GM12865 (cell line): ENCODE results near the gene GAPVD1.

Source experiments
- DNase-seq: peaks from one replicate; pipeline ENCODE4 v3.0.0; 2010; ENCODE audit warnings: low read depth
- H3K4me3 ChIP-seq: 2 replicates; pipeline ENCODE4 v1.5.1; 2011; ENCODE audit warnings: mild to moderate bottlenecking, low read depth, low read length, control low read depth
- TF ChIP-seq, protein P1 (sequence below): IDR thresholded peaks from 2 replicates; pipeline ENCODE4 v1.5.1; 2011; ENCODE audit warnings: low read length, control low read depth, low read depth, inconsistent platforms; ENCODE audit not compliant: insufficient read depth; ENCODE audit errors: missing control alignments

GAPVD1 gene

DNA sequence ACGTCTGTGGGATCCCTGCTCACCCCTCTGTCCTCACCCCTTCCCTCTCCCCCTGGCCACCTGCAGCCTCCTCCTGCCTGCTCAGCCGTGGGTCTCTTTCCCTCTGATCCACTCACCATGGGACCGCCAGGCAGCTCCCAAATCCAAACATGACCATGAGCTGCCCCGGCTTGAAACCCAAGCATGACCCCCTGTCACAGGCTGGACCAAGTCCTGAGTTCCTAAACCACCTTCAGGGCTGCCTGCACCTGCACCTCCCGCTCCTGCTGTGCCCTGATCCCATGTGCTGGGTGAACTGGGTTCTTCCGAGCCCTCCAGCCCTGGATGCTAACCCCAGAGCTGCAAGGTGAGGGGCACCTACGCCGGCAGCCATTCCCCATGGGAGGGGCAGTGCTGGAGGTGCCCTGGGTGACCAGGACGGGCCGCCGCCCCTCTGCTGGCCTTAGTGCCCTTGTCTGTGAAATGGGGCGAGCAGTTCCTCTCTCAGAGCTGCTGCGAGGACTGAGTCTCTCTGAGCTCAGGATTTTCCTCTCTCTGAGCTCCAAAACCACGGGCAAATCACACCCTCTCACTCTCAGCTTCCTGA is 149.6 kb downstream of the GAPVD1 start:
- DNase-seq, result no peak
- TF ChIP-seq, protein P1, sequence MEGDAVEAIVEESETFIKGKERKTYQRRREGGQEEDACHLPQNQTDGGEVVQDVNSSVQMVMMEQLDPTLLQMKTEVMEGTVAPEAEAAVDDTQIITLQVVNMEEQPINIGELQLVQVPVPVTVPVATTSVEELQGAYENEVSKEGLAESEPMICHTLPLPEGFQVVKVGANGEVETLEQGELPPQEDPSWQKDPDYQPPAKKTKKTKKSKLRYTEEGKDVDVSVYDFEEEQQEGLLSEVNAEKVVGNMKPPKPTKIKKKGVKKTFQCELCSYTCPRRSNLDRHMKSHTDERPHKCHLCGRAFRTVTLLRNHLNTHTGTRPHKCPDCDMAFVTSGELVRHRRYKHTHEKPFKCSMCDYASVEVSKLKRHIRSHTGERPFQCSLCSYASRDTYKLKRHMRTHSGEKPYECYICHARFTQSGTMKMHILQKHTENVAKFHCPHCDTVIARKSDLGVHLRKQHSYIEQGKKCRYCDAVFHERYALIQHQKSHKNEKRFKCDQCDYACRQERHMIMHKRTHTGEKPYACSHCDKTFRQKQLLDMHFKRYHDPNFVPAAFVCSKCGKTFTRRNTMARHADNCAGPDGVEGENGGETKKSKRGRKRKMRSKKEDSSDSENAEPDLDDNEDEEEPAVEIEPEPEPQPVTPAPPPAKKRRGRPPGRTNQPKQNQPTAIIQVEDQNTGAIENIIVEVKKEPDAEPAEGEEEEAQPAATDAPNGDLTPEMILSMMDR, result no peak
- no peak overlapping the region for H3K4me3 ChIP-seq

DNA sequence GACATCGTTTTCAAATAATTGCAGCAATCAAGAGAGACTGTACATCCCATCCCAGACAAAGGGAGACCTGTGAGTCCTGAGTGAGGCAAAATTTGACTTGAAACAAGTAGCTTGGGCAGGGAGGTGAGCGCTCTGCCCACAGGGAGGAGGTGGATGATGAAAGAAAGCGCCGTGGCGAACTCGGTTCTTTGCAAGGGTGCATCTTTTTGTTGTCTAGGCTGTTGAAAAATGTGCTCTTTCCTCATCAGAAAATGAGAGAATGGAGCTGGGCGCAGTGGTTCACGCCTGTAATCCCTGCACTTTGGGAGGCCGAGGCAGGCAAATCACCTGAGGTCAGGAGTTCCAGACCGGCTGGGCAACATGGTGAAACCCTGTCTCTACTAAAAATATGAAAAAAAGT is 150.5 kb downstream of the GAPVD1 start:
- TF ChIP-seq, protein P1, result no peak
- H3K4me3 ChIP-seq, result no peak overlapping the region
- no peak for DNase-seq

DNA sequence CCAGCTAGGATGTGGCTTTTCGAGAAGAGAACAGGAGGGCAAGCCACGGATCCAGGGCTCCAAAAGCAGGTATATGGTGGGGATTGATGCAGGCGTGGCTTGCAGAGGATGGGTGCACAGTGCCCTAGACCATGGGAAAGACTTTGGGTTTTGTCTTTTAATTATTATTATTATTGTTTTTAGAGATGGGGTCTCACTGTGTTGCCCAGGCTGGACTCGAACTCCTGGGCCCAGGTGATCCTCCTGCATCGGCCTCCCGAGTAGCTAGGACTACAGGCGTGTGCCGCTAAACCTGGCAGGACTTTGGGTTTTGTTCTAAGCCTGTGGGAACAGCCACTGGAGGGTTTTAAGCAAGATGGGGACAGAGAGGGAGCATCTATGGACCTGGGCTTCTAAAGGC is 152.0 kb downstream of the GAPVD1 start:
- TF ChIP-seq, protein P1, result no peak
- H3K4me3 ChIP-seq, result no peak overlapping the region
- no peak for DNase-seq

DNA sequence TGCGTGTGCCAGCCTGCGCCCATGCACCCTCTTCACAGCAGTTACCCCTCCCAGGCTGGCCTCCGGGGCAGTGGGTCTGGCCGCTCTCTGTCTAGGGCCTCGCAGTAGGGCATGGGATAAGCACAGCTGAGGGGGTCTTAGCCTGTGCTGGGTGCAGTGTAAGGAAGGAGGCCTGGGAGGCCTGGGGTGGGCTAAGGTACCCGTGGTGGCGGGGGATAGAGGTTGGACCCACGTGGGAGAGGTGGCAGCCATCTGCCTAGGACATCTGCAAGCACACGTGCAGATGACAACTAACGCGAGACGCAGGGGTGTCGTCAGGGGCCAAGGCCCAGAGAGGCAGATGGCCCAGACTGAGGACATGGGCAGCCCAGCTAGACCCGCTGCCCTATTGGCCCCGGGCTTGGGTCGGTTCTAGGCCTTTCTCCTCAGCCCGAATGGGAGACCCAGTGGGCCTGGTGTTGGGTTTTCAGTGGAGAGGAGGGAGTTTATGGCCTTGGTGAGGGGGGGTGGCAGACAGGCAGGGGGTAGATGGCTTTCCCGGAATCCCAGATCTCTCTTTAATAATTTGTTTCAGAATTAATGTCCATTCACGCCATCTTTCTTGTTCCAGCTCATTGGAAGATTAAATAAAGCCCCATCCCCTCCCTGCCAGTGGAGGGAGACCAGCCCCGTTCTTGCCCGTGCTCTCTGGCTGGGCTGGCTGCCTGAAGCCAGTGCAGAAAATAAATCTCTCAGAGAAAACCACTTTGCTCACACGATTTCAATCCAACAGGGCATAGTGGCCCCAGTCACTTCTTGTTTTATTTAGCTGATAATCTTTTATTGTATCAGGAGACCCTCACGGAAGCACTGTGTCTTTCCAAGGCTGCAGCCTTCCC is 154.2 kb downstream of the GAPVD1 start:
- DNase-seq, result no peak
- TF ChIP-seq, protein P1, result no peak
- no peak overlapping the region for H3K4me3 ChIP-seq

DNA sequence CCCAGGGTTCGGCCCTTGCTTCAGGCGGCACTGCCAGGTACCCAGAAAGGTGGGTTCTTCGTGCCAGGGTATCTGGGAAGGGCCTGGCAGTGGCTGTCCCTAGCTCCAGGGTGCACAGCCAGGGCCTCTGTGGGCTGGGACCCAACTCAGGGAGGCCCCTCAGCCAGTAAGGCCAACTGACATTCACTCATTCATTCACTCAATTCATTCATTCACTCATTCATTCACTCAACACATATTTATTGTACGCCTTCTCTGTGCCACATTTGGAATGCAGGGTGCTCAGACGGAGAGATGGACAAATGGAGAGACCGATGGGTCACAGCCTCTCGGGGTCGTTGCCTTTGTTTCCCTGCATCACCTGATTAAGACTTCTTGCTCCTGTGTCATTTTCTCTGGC is 154.9 kb downstream of the GAPVD1 start:
- TF ChIP-seq, protein P1, result no peak
- no peak for DNase-seq
- H3K4me3 ChIP-seq, result no peak overlapping the region
